ENCODE measurements around the gene RGS14.

The RGS14 gene

GRCh38 chr5:177397875-177398390 is 40.2 kb downstream of the RGS14 start:
- TF ChIP-seq, protein P1, sequence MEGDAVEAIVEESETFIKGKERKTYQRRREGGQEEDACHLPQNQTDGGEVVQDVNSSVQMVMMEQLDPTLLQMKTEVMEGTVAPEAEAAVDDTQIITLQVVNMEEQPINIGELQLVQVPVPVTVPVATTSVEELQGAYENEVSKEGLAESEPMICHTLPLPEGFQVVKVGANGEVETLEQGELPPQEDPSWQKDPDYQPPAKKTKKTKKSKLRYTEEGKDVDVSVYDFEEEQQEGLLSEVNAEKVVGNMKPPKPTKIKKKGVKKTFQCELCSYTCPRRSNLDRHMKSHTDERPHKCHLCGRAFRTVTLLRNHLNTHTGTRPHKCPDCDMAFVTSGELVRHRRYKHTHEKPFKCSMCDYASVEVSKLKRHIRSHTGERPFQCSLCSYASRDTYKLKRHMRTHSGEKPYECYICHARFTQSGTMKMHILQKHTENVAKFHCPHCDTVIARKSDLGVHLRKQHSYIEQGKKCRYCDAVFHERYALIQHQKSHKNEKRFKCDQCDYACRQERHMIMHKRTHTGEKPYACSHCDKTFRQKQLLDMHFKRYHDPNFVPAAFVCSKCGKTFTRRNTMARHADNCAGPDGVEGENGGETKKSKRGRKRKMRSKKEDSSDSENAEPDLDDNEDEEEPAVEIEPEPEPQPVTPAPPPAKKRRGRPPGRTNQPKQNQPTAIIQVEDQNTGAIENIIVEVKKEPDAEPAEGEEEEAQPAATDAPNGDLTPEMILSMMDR (IDR thresholded peaks at IDR 0.05; ENCODE audit: control insufficient read depth, insufficient read depth, low read depth, low read length, missing control alignments): no peak
- DNase-seq (ENCODE audit: low read depth): no peak
- H3K4me3 ChIP-seq (ENCODE audit: control insufficient read depth, low read depth, low read length): no peak overlapping the region

DNA sequence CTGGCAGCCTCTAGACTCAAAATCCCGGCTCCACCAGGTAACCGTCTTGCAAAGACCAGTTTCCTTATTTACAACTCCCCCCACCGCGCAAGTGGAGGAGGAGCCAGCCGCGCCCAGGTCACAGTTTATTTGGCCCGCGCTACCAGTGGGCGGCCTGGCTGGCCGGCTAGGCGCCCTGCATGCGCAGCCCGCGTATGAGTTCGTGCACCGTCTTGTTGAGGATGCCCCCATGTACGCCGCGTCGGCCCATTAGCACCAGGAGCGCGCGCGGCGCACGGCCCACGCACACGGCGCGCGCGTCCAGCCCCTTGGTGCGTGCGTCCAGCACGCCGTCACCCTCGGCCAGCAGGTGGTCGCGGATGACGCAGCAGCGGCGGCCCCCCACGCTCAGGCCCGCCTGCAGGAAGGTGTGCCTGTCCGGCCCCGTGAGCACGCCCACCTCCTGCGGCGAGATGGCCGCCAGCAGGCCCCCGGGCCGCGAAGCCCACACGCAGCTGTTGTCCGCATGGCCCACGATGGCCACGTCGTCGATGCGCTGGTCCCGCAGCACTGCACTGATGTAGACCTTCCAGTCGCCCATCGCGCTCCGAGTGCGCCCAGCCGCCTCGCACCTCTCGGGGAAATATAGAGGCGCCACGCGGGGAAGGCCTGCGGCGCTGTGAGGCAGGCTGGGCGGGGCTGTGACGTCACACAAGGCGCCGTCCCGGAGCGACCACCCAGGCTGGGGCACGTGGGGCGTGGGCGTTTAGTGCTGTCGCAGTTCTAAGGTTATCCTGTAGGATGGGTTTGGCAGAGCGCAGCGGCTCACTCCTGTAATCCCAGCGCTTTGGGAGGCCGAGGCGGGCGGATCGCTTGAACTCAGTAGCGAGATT is 42.5 kb downstream of the RGS14 start, which contains the start of gene PFN3:
TSS of gene PFN3 (minus strand) at position 665 of the 872 bp plus-strand sequence. CDS start at position 580, 85 bp downstream.
- no peak for DNase-seq (ENCODE audit: low read depth)
- H3K4me3 ChIP-seq (ENCODE audit: control insufficient read depth, low read depth, low read length): no peak within 1 kb of the TSS
- TF ChIP-seq, protein P1 (IDR thresholded peaks at IDR 0.05; ENCODE audit: control insufficient read depth, insufficient read depth, low read depth, low read length, missing control alignments): no peak

DNA sequence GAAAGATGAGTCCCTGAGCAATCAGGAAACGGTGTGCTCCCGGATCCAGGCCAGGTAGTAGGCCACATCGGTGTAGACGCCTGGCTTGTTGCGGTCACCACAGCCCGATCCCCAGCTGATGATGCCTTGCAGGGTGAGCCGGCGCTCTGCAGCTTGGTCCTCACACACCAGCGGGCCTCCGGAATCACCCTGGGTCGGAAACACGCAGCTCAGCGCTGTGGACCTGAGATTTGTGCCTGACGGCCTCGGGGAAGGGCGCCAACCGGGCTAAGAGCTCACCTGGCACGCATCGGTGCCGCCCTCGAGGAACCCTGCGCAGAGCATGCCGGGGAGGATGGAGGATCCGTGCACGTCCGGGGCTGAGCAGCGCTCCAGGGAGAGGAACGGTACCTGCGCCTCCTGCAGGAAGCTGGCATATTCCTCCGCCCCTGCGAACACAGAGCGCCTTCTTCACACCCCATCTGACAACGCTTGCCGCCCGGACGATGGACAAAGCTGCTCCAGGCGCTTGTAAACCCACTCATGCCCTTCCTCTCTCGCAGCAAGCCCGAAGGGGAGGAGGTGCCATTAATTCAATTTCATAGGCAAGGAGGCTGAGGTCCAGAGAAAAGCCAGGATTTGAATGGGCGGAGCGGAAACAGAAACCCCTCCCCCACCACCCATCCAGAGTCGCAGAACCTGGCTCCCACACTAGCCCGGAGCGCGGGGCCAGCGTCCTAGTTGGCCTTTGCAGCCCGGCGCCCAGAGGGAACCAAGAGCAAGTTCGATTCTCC is 44.7 kb downstream of the RGS14 start:
- TF ChIP-seq, protein P1 (IDR thresholded peaks at IDR 0.05; ENCODE audit: control insufficient read depth, insufficient read depth, low read depth, low read length, missing control alignments): peak; percentile 49
- DNase-seq (ENCODE audit: low read depth): no peak
- peak overlapping the region; percentile 2; the same call in 1 of the 2 replicates for H3K4me3 ChIP-seq (ENCODE audit: control insufficient read depth, low read depth, low read length)

DNA sequence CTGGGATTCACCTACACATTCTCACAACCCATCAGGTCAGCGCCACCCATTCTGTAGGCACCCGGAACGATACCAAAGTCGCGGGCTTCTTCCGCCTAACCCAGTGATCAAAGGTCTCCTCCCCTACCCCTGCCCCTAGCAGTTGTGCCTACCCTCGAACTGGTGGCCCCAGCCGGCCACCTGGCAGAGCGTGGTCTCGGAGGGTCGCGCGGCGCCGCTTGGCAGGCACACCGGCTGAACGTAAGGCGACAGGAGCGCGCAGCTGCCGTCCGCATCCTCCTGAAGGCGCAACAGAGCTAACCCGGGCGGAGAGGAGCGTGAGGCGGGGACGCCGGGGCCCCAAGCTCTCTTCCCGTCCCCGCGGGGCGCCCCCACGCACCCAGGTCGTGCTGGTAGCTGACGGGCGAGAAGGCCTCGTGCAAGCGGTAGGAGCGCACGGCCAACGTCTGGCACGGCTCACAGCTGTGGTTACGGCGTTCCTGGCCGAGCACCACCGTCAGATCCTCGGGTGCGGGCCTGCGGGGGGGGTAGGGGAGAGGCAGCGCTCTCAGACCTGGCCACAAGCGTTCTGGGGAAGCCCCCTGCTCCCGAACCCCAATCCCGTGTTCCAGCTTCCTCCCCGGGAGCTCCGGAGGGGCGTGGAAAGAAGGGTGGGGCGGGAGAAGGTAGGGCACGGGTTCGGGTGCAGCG is 45.5 kb downstream of the RGS14 start:
- DNase-seq (ENCODE audit: low read depth): no peak
- TF ChIP-seq, protein P1 (IDR thresholded peaks at IDR 0.05; ENCODE audit: control insufficient read depth, insufficient read depth, low read depth, low read length, missing control alignments): no peak
- peak overlapping the region; percentile 66 for H3K4me3 ChIP-seq (ENCODE audit: control insufficient read depth, low read depth, low read length)

DNA sequence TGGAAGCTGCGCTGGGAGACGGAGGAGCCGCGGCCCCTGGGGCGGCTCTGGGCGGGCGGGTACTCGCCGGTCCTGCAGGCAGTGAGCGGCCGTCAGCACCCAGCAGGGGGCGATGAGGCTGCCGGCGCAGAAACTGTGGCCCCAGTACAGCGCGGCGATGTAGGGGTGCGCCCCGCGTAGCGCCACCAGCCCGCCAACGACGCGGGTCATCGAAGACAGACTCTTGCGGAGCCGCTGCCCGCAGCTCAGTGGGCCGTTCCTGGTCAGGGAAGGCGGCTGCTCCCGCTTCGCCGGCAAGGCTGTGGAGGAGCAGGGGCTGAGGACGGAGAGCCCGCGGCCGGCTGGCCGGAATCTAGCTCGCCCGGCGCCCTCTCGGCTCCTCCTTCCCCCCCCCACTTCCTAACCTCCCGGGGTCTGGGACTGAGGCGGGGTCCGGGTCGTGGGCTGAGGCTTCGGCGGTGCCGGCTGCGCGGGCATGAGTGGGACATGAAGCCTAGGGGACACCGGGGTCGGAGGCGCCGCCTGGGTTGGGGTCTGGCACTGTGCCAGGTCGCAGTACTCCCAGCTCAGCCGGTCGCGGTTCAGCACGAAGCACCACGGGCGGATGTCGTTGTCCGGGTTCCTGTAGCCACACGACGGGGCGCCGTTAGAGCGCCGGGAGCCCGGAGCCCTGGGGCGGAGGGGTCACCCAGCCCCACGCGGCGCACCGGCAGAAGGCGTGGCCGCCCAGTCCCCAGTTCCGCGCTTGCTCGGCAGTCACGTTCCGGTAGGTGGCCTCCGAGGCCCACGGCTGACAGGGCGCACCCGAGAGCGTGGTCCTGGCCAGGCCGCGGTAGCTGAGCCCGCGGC is 46.3 kb downstream of the RGS14 start:
- TF ChIP-seq, protein P1 (IDR thresholded peaks at IDR 0.05; ENCODE audit: control insufficient read depth, insufficient read depth, low read depth, low read length, missing control alignments): peak; percentile 71
- DNase-seq (ENCODE audit: low read depth): peak; percentile 27
- H3K4me3 ChIP-seq (ENCODE audit: control insufficient read depth, low read depth, low read length): peak overlapping the region; percentile 66

Measured in AG09309 (cell line).